HEK293T (cell line): ENCODE results near the gene MLXIP.

ENCODE experiments used
- BHLHE40 ChIP-seq: fragments of 450-650 bp; IDR thresholded peaks from 2 replicates; pipeline ENCODE4 v1.6.1; 2016; ENCODE audit warnings: mild to moderate bottlenecking, moderate library complexity, borderline replicate concordance
- ELF4 ChIP-seq: fragments of 450-650 bp; IDR thresholded peaks from 2 replicates; pipeline ENCODE4 v1.6.1; 2017; ENCODE audit warnings: antibody characterized with exemption
- FOXA1 ChIP-seq: fragments of 450-650 bp; IDR thresholded peaks from 2 replicates; pipeline ENCODE4 v1.6.1; 2016; ENCODE audit warnings: mild to moderate bottlenecking
- FOXK2 ChIP-seq: fragments of 450-650 bp; IDR thresholded peaks from 2 replicates; pipeline ENCODE4 v1.6.1; 2016; ENCODE audit warnings: mild to moderate bottlenecking
- FOXM1 ChIP-seq: fragments of 450-650 bp; IDR thresholded peaks from 2 replicates; pipeline ENCODE4 v1.6.1; 2017; ENCODE audit warnings: mild to moderate bottlenecking, borderline replicate concordance
- PKNOX1 ChIP-seq: fragments of 450-650 bp; IDR thresholded peaks from 2 replicates; pipeline ENCODE4 v1.6.1; 2016
- SP1 ChIP-seq: fragments of 450-650 bp; IDR thresholded peaks from 2 replicates; pipeline ENCODE4 v1.6.1; 2017
- ZNF384 ChIP-seq: fragments of 450-650 bp; IDR thresholded peaks from 2 replicates; pipeline ENCODE4 v1.6.1; 2016

DNA sequence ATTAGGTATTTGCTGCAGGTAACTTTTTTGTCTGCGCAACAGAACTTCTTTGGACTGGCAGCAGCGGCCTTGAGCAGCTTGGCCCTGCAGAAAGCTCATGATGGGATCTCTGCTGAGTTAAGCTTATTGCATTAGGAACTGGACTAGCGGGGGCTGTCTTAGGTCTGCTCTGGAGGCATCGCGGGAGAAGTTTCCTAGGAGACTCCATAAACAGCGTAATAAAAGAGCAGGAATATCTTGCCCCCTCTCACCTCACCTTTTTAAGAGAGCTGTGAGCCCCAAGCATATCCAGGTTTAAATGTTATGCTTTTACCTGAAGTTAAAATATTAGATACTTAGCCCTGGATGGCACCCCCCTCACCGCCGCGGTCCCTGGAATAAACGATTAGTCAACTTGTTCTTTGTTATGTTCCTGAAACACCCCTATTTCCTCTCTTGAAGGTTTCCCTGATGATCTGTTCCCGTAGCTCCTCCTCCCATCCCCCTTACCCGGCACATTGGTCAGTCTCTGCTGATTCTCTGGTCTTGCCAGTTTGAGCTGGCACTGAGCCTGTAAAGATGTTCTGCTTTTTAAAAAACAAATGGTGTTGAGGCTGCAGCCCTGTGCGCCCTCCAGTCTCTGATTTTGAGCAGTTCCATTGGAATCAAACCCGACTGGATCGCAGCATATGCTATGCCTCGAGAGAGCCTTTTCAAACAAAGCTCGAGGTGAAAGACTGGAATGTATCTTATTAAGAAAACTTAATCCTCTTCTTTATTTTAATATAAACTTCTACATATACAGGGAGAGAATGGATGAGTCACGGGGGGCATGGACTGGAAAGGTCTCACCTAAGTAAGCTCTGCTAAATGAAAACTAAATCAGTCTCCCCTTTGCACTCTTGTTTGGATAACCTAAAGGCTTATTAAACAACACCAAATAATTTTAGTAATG lies 1.9 kb downstream of the MLXIP start:
- no peak for TF ChIP-seq FOXA1
- no peak for TF ChIP-seq PKNOX1
- no peak for TF ChIP-seq FOXM1
- no peak for TF ChIP-seq FOXK2
- TF ChIP-seq BHLHE40 = no peak
- no peak for TF ChIP-seq ELF4
- TF ChIP-seq SP1 = no peak
- no peak for TF ChIP-seq ZNF384
